ENCODE measurements around the gene GSK3B. TPM values are rescaled to one million over a fixed set of nuclear protein-coding genes. Genes with fewer than 3 reads are reported as not detected.

The GSK3B gene
- total and polyA plus RNA-seq, 3 donors from 2014 or later, result 64.9 to 73.1 (median 65.1) TPM

DNA sequence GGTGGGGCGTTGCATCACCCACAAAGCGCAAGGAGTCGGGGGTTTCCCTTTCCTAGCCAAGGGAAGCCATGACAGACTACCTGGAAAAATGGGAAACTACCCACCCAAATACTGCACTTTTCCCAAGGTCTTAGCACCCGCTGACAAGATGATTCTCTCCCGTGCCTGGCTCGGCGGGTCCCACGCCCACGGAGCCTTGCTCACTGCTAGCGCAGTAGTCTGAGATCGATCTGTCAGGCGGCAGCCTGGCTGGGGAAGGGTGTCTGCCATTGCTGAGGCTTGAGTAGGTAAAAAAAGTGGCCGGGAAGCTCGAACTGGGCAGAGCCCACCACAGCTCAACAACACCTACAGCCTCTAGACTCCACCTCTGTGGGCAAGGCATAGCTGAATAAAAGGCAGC, 112.9 kb downstream of the GSK3B start:
- 94 to 96% methylated on average over 12 to 14 of the region's 14 CpGs for WGBS, 2 donors
- no peaks in the 10 kb centered on the region for H3K36me3 ChIP-seq (ENCODE audit: low read depth, missing control alignments)
- TF ChIP-seq CTCF (IDR thresholded peaks at IDR 0.05) (no peak), POLR2A (IDR thresholded peaks at IDR 0.05) (no peak)
- H3K4me1 ChIP-seq, result no peaks in the 10 kb centered on the region
- H3K4me3 ChIP-seq, result no peak overlapping the region
- no peaks in the 10 kb centered on the region for H3K27me3 ChIP-seq
- no peak for DNase-seq
- intact Hi-C loops (cut with DNase I; ENCODE audit: low total_unique reads), result no loop called here
- no peak overlapping the region for H3K27ac ChIP-seq
- H3K9me3 ChIP-seq, result no peaks in the 10 kb centered on the region

- Histone ChIP-seq H3K4me3 (no peak overlapping the region), H3K4me1 (no peaks in the 10 kb centered on the region), H3K27ac (no peak overlapping the region), H3K27me3 (no peaks in the 10 kb centered on the region), H3K36me3 (ENCODE audit: low read depth, missing control alignments) (no peaks in the 10 kb centered on the region), H3K9me3 (no peaks in the 10 kb centered on the region)
- 75 to 80% methylated on average over 11 of the region's 11 CpGs for WGBS, 2 donors
- no peak for TF ChIP-seq CTCF (IDR thresholded peaks at IDR 0.05)
- TF ChIP-seq POLR2A (IDR thresholded peaks at IDR 0.05), result no peak
- intact Hi-C loops (cut with DNase I; ENCODE audit: low total_unique reads), result no loop called here
- DNase-seq, result no peak
Measured at GRCh38 chr3:119978554-119979208, 115.6 kb downstream of the GSK3B start.

GRCh38 chr3:119977353-119977752, 116.9 kb downstream of the GSK3B start:
- Histone ChIP-seq H3K36me3 (ENCODE audit: low read depth, missing control alignments) (no peaks in the 10 kb centered on the region), H3K27me3 (no peaks in the 10 kb centered on the region), H3K4me3 (no peak overlapping the region), H3K4me1 (no peaks in the 10 kb centered on the region), H3K9me3 (no peaks in the 10 kb centered on the region), H3K27ac (no peak overlapping the region)
- 53 to 57% methylated on average over 1 of the region's 1 CpG for WGBS, 2 donors
- DNase-seq, result no peak
- TF ChIP-seq CTCF (IDR thresholded peaks at IDR 0.05), result no peak
- no peak for TF ChIP-seq POLR2A (IDR thresholded peaks at IDR 0.05)
- intact Hi-C loops (cut with DNase I; ENCODE audit: low total_unique reads), result no loop called here

- Histone ChIP-seq H3K27ac (no peak overlapping the region), H3K9me3 (no peaks in the 10 kb centered on the region)
- 100% methylated on average over 1 of the region's 1 CpG for WGBS, 2 donors
Measured at GRCh38 chr3:119976214-119976613, 118.0 kb downstream of the GSK3B start.

More at GRCh38 chr3:119976214-119976613, 118.0 kb downstream of the GSK3B start:
- Histone ChIP-seq H3K4me3 (no peak overlapping the region), H3K4me1 (no peaks in the 10 kb centered on the region), H3K36me3 (ENCODE audit: low read depth, missing control alignments) (no peaks in the 10 kb centered on the region), H3K27me3 (no peaks in the 10 kb centered on the region)
- TF ChIP-seq CTCF (IDR thresholded peaks at IDR 0.05), result no peak
- TF ChIP-seq POLR2A (IDR thresholded peaks at IDR 0.05), result no peak
- no peak for DNase-seq
- intact Hi-C loops (cut with DNase I; ENCODE audit: low total_unique reads), result no loop called here
